GM21360 (cell line): ENCODE measurements around the gene SCT.

Experiments used
- ATAC-seq: cut with Tn5 transposase; IDR thresholded peaks from one replicate; pipeline ENCODE4 v1.9.1; 2021; ENCODE audit warnings: mild to moderate bottlenecking, moderate library complexity; ENCODE audit not compliant: unreplicated experiment

The SCT gene

GRCh38 chr11:611001-611996 is 15.7 kb downstream of the SCT start:
- ATAC-seq, result no peak

- ATAC-seq, result no peak
Measured at GRCh38 chr11:610146-610801, 16.7 kb downstream of the SCT start.

DNA sequence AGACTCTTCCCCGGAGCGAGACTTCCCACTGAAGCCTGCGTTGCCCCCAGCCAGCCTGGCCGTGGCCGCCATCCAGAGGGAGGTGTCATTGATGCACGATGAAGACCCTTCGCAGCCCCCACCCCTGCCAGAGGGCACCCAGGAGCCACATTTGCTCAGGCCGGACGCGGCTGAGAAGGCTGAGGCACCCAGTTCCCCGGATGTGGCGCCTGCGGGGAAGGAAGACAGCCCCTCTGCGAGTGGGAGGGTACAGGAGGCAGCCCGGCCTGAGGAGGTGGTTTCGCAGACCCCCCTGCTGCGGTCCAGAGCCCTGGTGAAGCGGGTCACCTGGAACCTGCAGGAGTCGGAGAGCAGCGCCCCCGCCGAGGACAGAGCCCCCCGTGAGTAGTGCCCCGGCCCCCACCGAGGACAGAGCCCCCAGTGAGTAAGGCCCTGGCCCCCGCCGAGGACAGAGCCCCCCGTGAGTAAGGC is 17.6 kb downstream of the SCT start:
- no peak for ATAC-seq

- no peak for ATAC-seq
Measured at GRCh38 chr11:608791-609251, 18.2 kb downstream of the SCT start.

- ATAC-seq, result no peak
Measured at GRCh38 chr11:607971-608659, 18.9 kb downstream of the SCT start.

DNA sequence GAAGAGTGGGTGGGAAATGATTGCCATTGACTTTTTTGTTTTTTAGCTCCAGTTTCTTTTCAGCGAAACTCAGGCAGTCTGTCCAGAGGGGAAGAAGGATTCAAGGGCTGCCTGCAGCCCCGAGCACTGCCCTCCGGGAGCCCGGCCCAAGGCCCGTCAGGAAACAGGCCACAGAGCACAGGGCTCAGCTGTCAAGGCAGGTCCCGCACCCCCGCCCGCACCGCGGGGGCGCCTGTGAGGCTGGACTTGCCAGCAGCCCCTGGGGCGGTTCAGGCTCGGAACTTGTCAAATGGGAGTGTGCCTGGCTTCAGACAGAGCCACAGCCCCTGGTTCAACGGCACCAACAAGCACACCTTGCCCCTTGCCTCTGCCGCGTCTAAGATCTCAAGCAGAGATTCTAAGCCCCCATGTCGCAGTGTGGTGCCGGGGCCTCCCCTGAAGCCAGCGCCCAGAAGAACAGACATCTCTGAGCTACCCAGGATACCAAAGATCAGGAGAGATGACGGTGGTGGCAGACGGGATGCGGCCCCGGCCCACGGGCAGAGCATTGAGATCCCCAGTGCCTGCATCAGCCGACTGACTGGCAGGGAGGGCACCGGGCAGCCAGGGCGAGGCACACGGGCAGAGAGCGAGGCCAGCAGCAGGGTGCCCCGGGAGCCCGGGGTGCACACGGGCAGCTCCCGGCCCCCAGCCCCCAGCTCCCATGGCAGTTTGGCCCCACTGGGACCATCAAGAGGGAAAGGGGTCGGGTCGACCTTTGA is 19.8 kb downstream of the SCT start:
- no peak for ATAC-seq

DNA sequence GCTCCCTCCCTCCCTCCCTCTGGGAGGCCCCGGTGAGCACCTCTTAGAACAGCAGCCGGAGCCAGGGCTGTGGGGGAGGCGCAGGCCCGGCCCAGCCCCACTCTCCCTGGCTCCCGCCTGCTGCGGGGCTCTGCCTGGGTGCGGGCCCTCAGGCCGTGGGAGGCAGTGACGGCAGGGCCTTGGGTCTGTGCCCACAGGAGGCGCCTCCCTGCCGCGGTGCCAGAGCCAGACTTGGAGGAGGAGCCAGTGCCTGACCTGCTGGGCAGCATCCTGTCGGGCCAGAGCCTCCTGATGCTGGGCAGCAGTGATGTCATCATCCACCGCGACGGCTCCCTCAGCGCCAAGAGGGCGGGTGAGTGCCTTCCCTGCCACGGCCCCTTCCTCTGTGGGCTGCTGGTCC is 20.7 kb downstream of the SCT start:
- no peak for ATAC-seq

GRCh38 chr11:605286-606129 is 21.5 kb downstream of the SCT start:
- no peak for ATAC-seq

DNA sequence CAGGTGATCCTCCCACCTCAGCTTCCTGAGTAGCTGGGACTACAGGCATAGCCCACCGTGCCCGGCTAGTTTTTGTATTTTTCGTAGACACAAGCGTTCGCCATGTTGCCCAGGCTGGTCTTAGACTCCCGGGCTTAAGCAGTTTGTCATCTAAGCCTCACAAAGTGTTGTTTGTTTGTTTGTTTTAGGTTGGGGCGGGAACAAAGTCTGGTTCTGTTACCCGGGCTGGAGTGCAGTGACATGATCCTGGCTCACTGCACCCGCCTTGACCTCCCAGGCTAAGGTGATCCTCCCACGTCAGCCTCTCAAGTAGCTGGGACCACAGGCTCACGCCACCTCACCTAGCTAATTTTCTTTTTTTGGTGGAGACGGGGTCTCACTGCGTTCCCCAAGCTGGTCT is 23.8 kb downstream of the SCT start:
- ATAC-seq, result no peak

- ATAC-seq, result no peak
Measured at GRCh38 chr11:601573-602245, 25.3 kb downstream of the SCT start.

- ATAC-seq, result no peak
Measured at GRCh38 chr11:598005-598680, 28.8 kb downstream of the SCT start.

DNA sequence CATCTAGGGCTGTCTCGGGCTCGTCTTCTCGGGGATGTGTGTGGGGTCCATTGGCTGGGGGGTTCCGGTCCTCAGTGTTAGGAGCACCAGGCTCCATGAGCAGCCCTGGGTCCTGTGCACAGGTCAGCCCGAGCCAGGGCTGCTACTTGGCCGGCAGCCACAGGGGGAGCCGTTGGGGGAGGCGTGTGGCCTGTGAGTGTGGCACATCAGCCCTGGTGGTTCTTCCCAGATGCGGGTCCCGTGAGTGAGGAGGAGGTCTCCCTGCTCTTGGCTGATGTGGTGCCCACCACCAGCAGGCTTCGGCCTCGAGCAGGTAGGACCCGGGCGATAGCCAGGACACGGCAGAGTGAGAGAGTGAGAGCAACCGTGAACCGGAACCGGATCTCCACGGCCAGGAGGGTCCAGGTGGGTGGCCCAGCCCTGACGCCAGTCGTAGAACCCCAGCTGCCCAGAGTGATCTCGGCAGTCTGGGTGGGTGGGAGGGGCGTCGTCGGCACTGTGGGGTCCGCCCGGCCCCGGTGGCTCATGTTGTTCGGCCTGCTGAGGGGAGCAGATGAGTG is 29.7 kb downstream of the SCT start:
- no peak for ATAC-seq

- no peak for ATAC-seq
Measured at GRCh38 chr11:596374-596773, 30.6 kb downstream of the SCT start.

GRCh38 chr11:595400-595799 is 31.6 kb downstream of the SCT start:
- ATAC-seq, result no peak

- ATAC-seq, result no peak
Measured at GRCh38 chr11:593347-593746, 33.6 kb downstream of the SCT start.

DNA sequence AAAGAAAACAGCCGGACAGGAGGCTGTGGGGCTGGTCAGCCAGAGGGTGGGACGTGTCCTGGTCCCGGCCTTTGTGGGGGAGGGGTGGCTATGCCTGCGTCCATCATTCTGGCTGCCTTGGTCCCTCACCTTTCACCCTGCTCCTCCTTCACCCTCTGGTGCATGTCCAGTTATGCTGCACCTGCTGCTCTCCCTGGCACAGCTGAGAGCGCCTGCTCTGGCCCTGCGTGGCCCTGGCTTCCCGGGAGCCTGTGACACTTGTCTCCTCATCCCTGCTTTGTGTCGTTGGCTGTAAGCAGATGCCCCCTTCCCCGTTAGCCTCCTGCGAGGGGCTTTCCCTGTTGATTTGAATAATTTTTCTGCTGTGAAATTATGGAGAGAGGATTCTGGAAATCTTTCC is 34.1 kb downstream of the SCT start:
- ATAC-seq, result no peak

GRCh38 chr11:592501-592900 is 34.5 kb downstream of the SCT start:
- no peak for ATAC-seq

DNA sequence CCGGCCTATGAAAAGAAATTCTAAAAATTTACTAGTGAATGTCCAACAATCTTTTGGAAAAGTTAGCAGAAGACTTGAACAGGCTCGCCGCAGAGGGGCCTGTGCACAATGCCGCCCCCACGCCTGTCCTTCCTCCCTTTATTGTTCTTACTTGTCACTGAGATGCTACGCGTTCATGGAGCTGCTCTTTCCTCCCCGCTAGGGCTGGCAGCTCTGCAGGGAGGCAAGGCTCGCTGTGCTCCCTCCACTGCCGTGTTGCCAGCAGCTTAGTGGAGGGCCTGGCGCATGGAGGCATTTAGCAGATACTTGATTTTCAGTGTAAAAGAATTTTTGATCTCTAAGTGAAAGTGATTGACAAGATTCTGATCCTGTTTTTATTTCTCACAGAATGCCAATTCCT is 36.0 kb downstream of the SCT start:
- ATAC-seq, result no peak
